T-helper 17 cell (primary cell): ENCODE results near the gene EPS8. TPM values are rescaled to one million over a fixed set of nuclear protein-coding genes. Genes with fewer than 3 reads are reported as not detected.

Source experiments
- ATAC-seq: fragments of 150-1000 bp; cut with Tn5 transposase; 2 replicates; pipeline ENCODE4 v1.10.0; 2021; ENCODE audit warnings: mild to moderate bottlenecking, moderate library complexity
- DNase-seq, 3 donors: peaks; one replicate each; pipeline versions ENCODE4 v3.0.0 to v3.0.0-alpha.2; 2020 to 2021
- H3K9me3 ChIP-seq: one replicate; pipeline ENCODE4 v1.7.0; 2013; ENCODE audit warnings: low read length, mild to moderate bottlenecking; ENCODE audit not compliant: control insufficient read depth, poor library complexity, severe bottlenecking
- H3K27ac Mint-ChIP-seq: one replicate; pipeline ENCODE4 v1.8.0; 2022; ENCODE audit warnings: mild to moderate bottlenecking, moderate library complexity, mixed read lengths
- H3K27me3 Mint-ChIP-seq: one replicate; pipeline ENCODE4 v1.8.0; 2022; ENCODE audit warnings: mixed read lengths
- H3K36me3 Mint-ChIP-seq: one replicate; pipeline ENCODE4 v1.8.0; 2022; ENCODE audit warnings: low read depth, mixed read lengths
- H3K4me1 Mint-ChIP-seq: one replicate; pipeline ENCODE4 v1.8.0; 2022; ENCODE audit warnings: mild to moderate bottlenecking, mixed read lengths
- H3K4me3 Mint-ChIP-seq: one replicate; pipeline ENCODE4 v1.8.0; 2022; ENCODE audit warnings: mild to moderate bottlenecking, moderate library complexity, mixed read lengths
- total RNA-seq, 4 donors: library from RNA in 2 of 4; stranded (reverse) in 2 of 4; gene quantifications; one replicate each; pipeline ENCODE4 v1.2.3 and lab custom pipeline; 2022 to 2026

Gene EPS8
- total RNA-seq, 2 donors from 2014 or later, result 1.5 to 2.4 TPM

DNA sequence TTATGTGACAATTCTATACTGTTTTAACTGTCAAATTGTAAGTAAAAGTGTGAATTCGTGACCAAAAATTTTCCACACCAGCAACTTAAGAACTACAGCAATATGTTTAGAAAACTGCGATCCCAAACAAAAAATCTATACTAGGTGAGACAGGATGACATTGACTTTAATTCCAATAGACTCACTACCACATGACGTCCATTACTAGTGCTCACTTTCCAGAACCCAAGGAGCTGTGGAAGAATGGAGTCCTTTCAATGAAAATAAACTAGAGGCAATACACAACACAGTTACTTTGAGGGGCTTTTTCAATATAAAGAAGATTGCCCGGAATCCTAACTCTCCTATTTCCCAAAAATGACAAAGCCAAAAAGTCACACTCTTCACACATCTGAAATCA lies 1.4 kb downstream of the EPS8 start:
- peaks cover 57% of the 10 kb centered on the region for H3K27me3 Mint-ChIP-seq

DNA sequence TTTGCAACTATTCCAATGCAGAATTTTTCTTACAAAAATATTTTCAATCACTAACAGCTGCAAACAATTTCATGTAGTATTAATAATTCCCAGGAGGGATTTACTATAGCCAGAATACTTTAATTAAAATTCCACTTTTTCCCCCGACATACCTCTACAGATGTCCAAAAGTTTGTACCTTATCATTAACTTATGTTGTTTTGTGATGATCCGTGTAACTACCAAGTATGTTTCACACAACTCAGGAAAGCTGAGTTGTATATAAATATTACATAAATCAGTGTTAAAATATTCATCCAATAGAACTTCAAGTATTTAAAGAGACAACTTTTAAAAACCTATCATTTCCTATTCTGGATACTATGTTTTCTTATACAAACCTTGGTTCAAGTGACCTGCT lies 2.4 kb downstream of the EPS8 start:
- Mint-ChIP-seq H3K27me3 (peaks cover 50% of the 10 kb centered on the region), H3K36me3 (peaks cover 2% of the 10 kb centered on the region), H3K27ac (no peak overlapping the region), H3K4me3 (no peak overlapping the region), H3K4me1 (peaks cover 20% of the 10 kb centered on the region)
- no peaks in the 10 kb centered on the region for H3K9me3 ChIP-seq
- no peak for DNase-seq
- no peak for ATAC-seq

More for the DNA sequence above, 1.4 kb downstream of the EPS8 start:
- Mint-ChIP-seq H3K4me1 (peaks cover 20% of the 10 kb centered on the region), H3K36me3 (peaks cover 2% of the 10 kb centered on the region), H3K27ac (peak overlapping the region; percentile 90), H3K4me3 (peak overlapping the region; percentile 98)
- no peak for ATAC-seq
- no peaks in the 10 kb centered on the region for H3K9me3 ChIP-seq
- DNase-seq, result no peak

DNA sequence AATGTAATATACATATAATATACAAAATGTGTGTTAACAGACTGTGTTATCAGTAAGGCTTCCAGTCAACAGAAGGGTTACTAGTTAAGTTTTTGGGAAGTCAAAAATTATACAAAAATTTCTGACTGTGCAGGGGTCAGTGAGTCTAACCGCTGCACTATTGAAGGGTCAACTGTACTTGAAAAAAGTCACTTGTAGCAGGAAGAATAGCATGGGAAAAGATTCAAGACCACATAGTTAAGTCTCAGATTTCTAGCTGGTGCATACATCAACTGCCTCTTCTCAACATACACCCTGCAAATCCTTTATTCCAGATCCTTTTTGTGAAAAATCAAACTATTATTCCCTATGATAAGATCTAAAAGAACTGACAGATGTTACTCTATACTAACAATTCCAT lies 5.9 kb downstream of the EPS8 start:
- H3K27me3 Mint-ChIP-seq, result peaks cover 51% of the 10 kb centered on the region
- ATAC-seq (no peak), DNase-seq (no peak)
- H3K4me3 Mint-ChIP-seq, result no peak overlapping the region
- peaks cover 9% of the 10 kb centered on the region for H3K4me1 Mint-ChIP-seq
- peaks cover 2% of the 10 kb centered on the region for H3K36me3 Mint-ChIP-seq
- no peaks in the 10 kb centered on the region for H3K9me3 ChIP-seq
- H3K27ac Mint-ChIP-seq, result no peak overlapping the region

GRCh38 chr12:15782667-15783066 lies 6.5 kb downstream of the EPS8 start:
- Mint-ChIP-seq H3K27me3 (peaks cover 48% of the 10 kb centered on the region), H3K4me3 (no peak overlapping the region), H3K36me3 (peaks cover 2% of the 10 kb centered on the region), H3K27ac (no peak overlapping the region), H3K4me1 (peaks cover 3% of the 10 kb centered on the region)
- DNase-seq, result no peak
- no peaks in the 10 kb centered on the region for H3K9me3 ChIP-seq
- ATAC-seq, result no peak

DNA sequence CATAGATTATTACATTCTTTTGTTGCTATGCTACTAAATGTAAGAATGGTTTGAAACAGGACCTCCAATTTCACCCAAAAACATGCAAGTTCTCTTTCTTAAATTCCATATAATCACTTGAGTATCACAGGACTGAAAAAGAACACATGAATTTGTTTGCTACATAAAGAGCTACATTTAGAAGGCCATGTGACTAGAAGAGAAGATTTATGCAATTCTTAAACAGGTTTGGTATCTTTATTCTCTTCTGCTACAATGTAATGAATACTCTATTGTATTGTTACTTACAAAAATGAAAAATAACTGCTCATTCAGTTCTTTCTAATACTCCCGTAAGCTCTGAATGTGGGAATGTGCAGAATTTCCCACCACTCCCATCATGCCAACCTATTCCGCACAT lies 9.3 kb downstream of the EPS8 start:
- Mint-ChIP-seq H3K27ac (no peak overlapping the region), H3K36me3 (no peaks in the 10 kb centered on the region), H3K4me3 (no peak overlapping the region), H3K27me3 (peaks cover 43% of the 10 kb centered on the region), H3K4me1 (no peaks in the 10 kb centered on the region)
- H3K9me3 ChIP-seq, result no peaks in the 10 kb centered on the region
- ATAC-seq (no peak), DNase-seq (no peak)

DNA sequence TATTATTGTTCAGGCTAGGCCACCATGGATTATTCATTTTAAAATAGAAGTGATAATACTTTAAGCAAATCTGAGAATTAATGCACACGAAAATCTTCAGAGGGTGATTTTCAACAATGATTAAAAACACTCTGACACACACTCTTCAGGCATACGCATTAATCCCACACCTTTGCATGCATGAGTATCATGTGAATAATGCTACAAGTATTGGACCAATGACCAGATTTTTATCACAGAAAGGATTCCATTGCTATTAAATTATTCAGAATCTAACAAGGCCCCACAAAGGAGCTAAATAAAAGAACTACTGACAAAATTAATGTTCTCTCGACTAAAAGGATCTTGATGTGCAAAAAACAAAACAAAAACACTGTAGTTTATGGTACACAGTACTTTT lies 11.1 kb downstream of the EPS8 start:
- no peak overlapping the region for H3K4me3 Mint-ChIP-seq
- H3K27me3 Mint-ChIP-seq, result peaks cover 34% of the 10 kb centered on the region
- no peaks in the 10 kb centered on the region for H3K36me3 Mint-ChIP-seq
- H3K9me3 ChIP-seq, result no peaks in the 10 kb centered on the region
- H3K27ac Mint-ChIP-seq, result no peak overlapping the region
- ATAC-seq (no peak), DNase-seq (no peak)
- peaks cover 2% of the 10 kb centered on the region for H3K4me1 Mint-ChIP-seq

GRCh38 chr12:15777355-15778012 lies 11.7 kb downstream of the EPS8 start:
- ATAC-seq (no peak), DNase-seq (no peak)
- H3K4me3 Mint-ChIP-seq, result no peak overlapping the region
- H3K9me3 ChIP-seq, result no peaks in the 10 kb centered on the region
- H3K27ac Mint-ChIP-seq, result no peak overlapping the region
- H3K27me3 Mint-ChIP-seq, result peaks cover 31% of the 10 kb centered on the region
- H3K36me3 Mint-ChIP-seq, result no peaks in the 10 kb centered on the region
- peaks cover 3% of the 10 kb centered on the region for H3K4me1 Mint-ChIP-seq

GRCh38 chr12:15776532-15776931 lies 12.7 kb downstream of the EPS8 start:
- Mint-ChIP-seq H3K4me3 (no peak overlapping the region), H3K4me1 (peaks cover 9% of the 10 kb centered on the region), H3K27me3 (peaks cover 36% of the 10 kb centered on the region), H3K36me3 (no peaks in the 10 kb centered on the region), H3K27ac (no peak overlapping the region)
- DNase-seq, result no peak
- no peak for ATAC-seq
- no peaks in the 10 kb centered on the region for H3K9me3 ChIP-seq

DNA sequence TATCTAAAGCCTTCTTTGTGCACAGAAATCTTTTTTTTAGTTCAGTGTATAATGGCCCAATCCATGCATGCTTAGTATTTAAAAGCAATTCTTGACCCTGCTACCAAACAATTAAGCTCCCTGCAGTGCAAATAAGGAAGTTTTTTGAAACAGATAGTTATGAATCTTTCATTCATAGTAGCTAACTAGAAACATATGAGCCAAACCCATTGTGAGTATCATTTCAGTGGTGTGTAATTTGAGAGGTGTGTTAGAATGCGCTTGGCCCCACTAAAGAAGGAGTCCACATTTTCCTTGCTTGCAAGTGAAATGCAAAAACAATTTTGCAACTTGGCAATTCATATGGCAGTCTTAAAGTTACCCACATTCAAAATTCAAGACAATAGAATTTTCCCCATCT lies 14.4 kb downstream of the EPS8 start:
- Mint-ChIP-seq H3K27ac (no peak overlapping the region), H3K27me3 (peaks cover 41% of the 10 kb centered on the region), H3K36me3 (no peaks in the 10 kb centered on the region), H3K4me1 (peaks cover 11% of the 10 kb centered on the region), H3K4me3 (no peak overlapping the region)
- ATAC-seq (no peak), DNase-seq (no peak)
- no peaks in the 10 kb centered on the region for H3K9me3 ChIP-seq

- Mint-ChIP-seq H3K4me3 (no peak overlapping the region), H3K27me3 (peaks cover 25% of the 10 kb centered on the region), H3K4me1 (peaks cover 11% of the 10 kb centered on the region), H3K36me3 (no peaks in the 10 kb centered on the region), H3K27ac (no peak overlapping the region)
- ATAC-seq, result no peak
- H3K9me3 ChIP-seq, result no peaks in the 10 kb centered on the region
- DNase-seq, result no peak
Observed at GRCh38 chr12:15772405-15773018, 16.7 kb downstream of the EPS8 start.

DNA sequence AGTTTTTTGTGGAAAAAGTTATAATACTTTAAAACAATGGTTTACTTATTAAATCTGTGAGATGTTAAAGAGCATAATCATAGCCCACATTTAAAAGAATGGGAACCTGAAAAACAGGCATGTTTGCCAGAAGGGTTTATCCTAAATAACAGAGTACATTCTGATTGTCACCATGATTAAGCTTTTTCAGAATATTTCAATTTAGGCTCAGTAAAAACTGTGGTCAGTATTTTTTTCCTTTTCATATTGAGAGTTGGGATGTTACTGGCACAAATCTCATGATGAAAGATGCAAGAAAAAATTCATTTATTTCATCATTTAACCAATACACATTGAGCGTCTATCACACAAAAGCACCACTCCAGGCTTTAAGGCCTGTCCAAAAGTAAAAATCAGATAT lies 18.6 kb downstream of the EPS8 start:
- DNase-seq (no peak), ATAC-seq (no peak)
- H3K27ac Mint-ChIP-seq, result no peak overlapping the region
- peaks cover 15% of the 10 kb centered on the region for H3K27me3 Mint-ChIP-seq
- no peaks in the 10 kb centered on the region for H3K9me3 ChIP-seq
- no peaks in the 10 kb centered on the region for H3K36me3 Mint-ChIP-seq
- peaks cover 13% of the 10 kb centered on the region for H3K4me1 Mint-ChIP-seq
- no peak overlapping the region for H3K4me3 Mint-ChIP-seq

GRCh38 chr12:15770021-15770420 lies 19.2 kb downstream of the EPS8 start:
- Mint-ChIP-seq H3K36me3 (no peaks in the 10 kb centered on the region), H3K4me3 (no peak overlapping the region)

DNA sequence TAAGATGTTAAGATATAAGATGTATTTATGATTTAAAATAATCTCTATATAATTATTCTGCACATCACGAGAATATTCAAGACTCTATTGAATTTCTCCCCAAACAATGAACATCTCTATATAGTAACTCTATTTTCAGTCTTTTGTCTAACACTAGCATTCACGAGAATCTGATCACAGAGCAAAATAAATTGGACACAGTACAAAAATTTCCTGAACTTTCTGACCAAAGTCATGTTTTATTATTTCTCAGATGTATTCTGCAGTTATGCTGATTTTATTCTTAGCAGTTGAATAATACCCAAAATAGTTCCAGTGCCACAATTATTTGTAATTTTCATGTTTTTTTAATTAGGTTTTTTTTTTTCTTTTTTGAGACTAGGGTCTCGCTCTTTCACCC lies 19.6 kb downstream of the EPS8 start:
- Mint-ChIP-seq H3K36me3 (no peaks in the 10 kb centered on the region), H3K4me3 (no peak overlapping the region), H3K4me1 (peaks cover 13% of the 10 kb centered on the region), H3K27me3 (peaks cover 15% of the 10 kb centered on the region), H3K27ac (no peak overlapping the region)
- ATAC-seq, result no peak
- no peaks in the 10 kb centered on the region for H3K9me3 ChIP-seq
- no peak for DNase-seq

More at GRCh38 chr12:15770021-15770420, 19.2 kb downstream of the EPS8 start:
- Mint-ChIP-seq H3K27ac (no peak overlapping the region), H3K4me1 (peaks cover 13% of the 10 kb centered on the region), H3K27me3 (peaks cover 15% of the 10 kb centered on the region)
- H3K9me3 ChIP-seq, result no peaks in the 10 kb centered on the region
- DNase-seq, result no peak
- ATAC-seq, result no peak

GRCh38 chr12:15767301-15767700 lies 21.9 kb downstream of the EPS8 start:
- H3K36me3 Mint-ChIP-seq, result no peaks in the 10 kb centered on the region
- DNase-seq, result no peak
- H3K9me3 ChIP-seq, result no peaks in the 10 kb centered on the region
- H3K27me3 Mint-ChIP-seq, result peaks cover 11% of the 10 kb centered on the region
- no peak for ATAC-seq
- H3K4me3 Mint-ChIP-seq, result no peak overlapping the region
- H3K4me1 Mint-ChIP-seq, result peaks cover 9% of the 10 kb centered on the region
- no peak overlapping the region for H3K27ac Mint-ChIP-seq
